Measurements from ENCODE around the gene CNOT1. TPM values are rescaled to one million over a fixed set of nuclear protein-coding genes. Genes with fewer than 3 reads are reported as not detected.

CNOT1 gene
- total and polyA plus RNA-seq, 2 donors: 74.6 to 132 TPM

- H3K9me3 ChIP-seq (ENCODE audit: control insufficient read depth in 2 of 2, insufficient read depth in 1 of 2, low read length in 1 of 2): no peaks in the 10 kb centered on the region
- no peaks in the 10 kb centered on the region for H3K4me1 ChIP-seq (ENCODE audit: control insufficient read depth in 2 of 2, insufficient read depth in 2 of 2, low read length in 2 of 2)
- 77% methylated on average over 4 of the region's 4 CpGs for WGBS
- H3K4me3 ChIP-seq (ENCODE audit: low read length in 2 of 2): no peak overlapping the region
- H3K27me3 ChIP-seq (ENCODE audit: control insufficient read depth in 2 of 2, insufficient read depth in 1 of 2, low read length in 1 of 2): peaks cover 0 to 12% of the 10 kb centered on the region in 2 donors
- no peaks in the 10 kb centered on the region for H3K36me3 ChIP-seq (ENCODE audit: control insufficient read depth in 2 of 2, insufficient read depth in 2 of 2, low read length in 1 of 2)
- DNase-seq (ENCODE audit: low read depth in 6 of 9, low spot score in 9 of 9): no peak
- no peak overlapping the region for H3K27ac ChIP-seq (ENCODE audit: low read depth in 1 of 2, low read length in 1 of 2)
These were observed 154.5 kb downstream of the CNOT1 start for GRCh38 chr16:58475091-58475619.

- DNase-seq (ENCODE audit: low read depth in 6 of 9, low spot score in 9 of 9): no peak
- H3K27me3 ChIP-seq (ENCODE audit: control insufficient read depth in 2 of 2, insufficient read depth in 1 of 2, low read length in 1 of 2): peaks cover 0 to 12% of the 10 kb centered on the region in 2 donors
- H3K27ac ChIP-seq (ENCODE audit: low read depth in 1 of 2, low read length in 1 of 2): no peak overlapping the region
- H3K9me3 ChIP-seq (ENCODE audit: control insufficient read depth in 2 of 2, insufficient read depth in 1 of 2, low read length in 1 of 2): no peaks in the 10 kb centered on the region
- 90% methylated on average over 10 of the region's 10 CpGs for WGBS
- no peak overlapping the region for H3K4me3 ChIP-seq (ENCODE audit: low read length in 2 of 2)
- no peaks in the 10 kb centered on the region for H3K36me3 ChIP-seq (ENCODE audit: control insufficient read depth in 2 of 2, insufficient read depth in 2 of 2, low read length in 1 of 2)
- no peaks in the 10 kb centered on the region for H3K4me1 ChIP-seq (ENCODE audit: control insufficient read depth in 2 of 2, insufficient read depth in 2 of 2, low read length in 2 of 2)
These were observed 155.3 kb downstream of the CNOT1 start for GRCh38 chr16:58474296-58474695.

GRCh38 chr16:58472827-58473226 is 156.8 kb downstream of the CNOT1 start:
- WGBS: 97% methylated on average over 3 of the region's 3 CpGs
- Histone ChIP-seq H3K27me3 (ENCODE audit: control insufficient read depth in 2 of 2, insufficient read depth in 1 of 2, low read length in 1 of 2) (peaks cover 2 to 25% of the 10 kb centered on the region in 2 donors), H3K27ac (ENCODE audit: low read depth in 1 of 2, low read length in 1 of 2) (no peak overlapping the region), H3K36me3 (ENCODE audit: control insufficient read depth in 2 of 2, insufficient read depth in 2 of 2, low read length in 1 of 2) (no peaks in the 10 kb centered on the region), H3K4me1 (ENCODE audit: control insufficient read depth in 2 of 2, insufficient read depth in 2 of 2, low read length in 2 of 2) (no peaks in the 10 kb centered on the region), H3K9me3 (ENCODE audit: control insufficient read depth in 2 of 2, insufficient read depth in 1 of 2, low read length in 1 of 2) (no peaks in the 10 kb centered on the region), H3K4me3 (ENCODE audit: low read length in 2 of 2) (no peak overlapping the region)
- DNase-seq (ENCODE audit: low read depth in 6 of 9, low spot score in 9 of 9): no peak

GRCh38 chr16:58472266-58472665 is 157.4 kb downstream of the CNOT1 start:
- H3K9me3 ChIP-seq (ENCODE audit: control insufficient read depth in 2 of 2, insufficient read depth in 1 of 2, low read length in 1 of 2): no peaks in the 10 kb centered on the region
- DNase-seq (ENCODE audit: low read depth in 6 of 9, low spot score in 9 of 9): no peak
- no peak overlapping the region for H3K4me3 ChIP-seq (ENCODE audit: low read length in 2 of 2)
- 96% methylated on average over 9 of the region's 9 CpGs for WGBS
- H3K27me3 ChIP-seq (ENCODE audit: control insufficient read depth in 2 of 2, insufficient read depth in 1 of 2, low read length in 1 of 2): peaks cover 2 to 31% of the 10 kb centered on the region in 2 donors
- H3K27ac ChIP-seq (ENCODE audit: low read depth in 1 of 2, low read length in 1 of 2): no peak overlapping the region
- no peaks in the 10 kb centered on the region for H3K4me1 ChIP-seq (ENCODE audit: control insufficient read depth in 2 of 2, insufficient read depth in 2 of 2, low read length in 2 of 2)
- H3K36me3 ChIP-seq (ENCODE audit: control insufficient read depth in 2 of 2, insufficient read depth in 2 of 2, low read length in 1 of 2): no peaks in the 10 kb centered on the region

GRCh38 chr16:58471209-58471975 is 158.2 kb downstream of the CNOT1 start:
- no peak for DNase-seq (ENCODE audit: low read depth in 6 of 9, low spot score in 9 of 9)
- Histone ChIP-seq H3K4me3 (ENCODE audit: low read length in 2 of 2) (no peak overlapping the region), H3K4me1 (ENCODE audit: control insufficient read depth in 2 of 2, insufficient read depth in 2 of 2, low read length in 2 of 2) (no peaks in the 10 kb centered on the region), H3K9me3 (ENCODE audit: control insufficient read depth in 2 of 2, insufficient read depth in 1 of 2, low read length in 1 of 2) (no peaks in the 10 kb centered on the region), H3K27ac (ENCODE audit: low read depth in 1 of 2, low read length in 1 of 2) (no peak overlapping the region), H3K27me3 (ENCODE audit: control insufficient read depth in 2 of 2, insufficient read depth in 1 of 2, low read length in 1 of 2) (peaks cover 5 to 38% of the 10 kb centered on the region in 2 donors), H3K36me3 (ENCODE audit: control insufficient read depth in 2 of 2, insufficient read depth in 2 of 2, low read length in 1 of 2) (no peaks in the 10 kb centered on the region)
- WGBS: 53% methylated on average over 10 of the region's 10 CpGs

Other genes starting within 250 kb of the CNOT1 start
- gene GINS3, start 237.4 kb downstream of the CNOT1 start, total RNA-seq: 11.1 TPM
- 8.1 TPM for gene GINS3, start 237.4 kb downstream of the CNOT1 start, polyA plus RNA-seq
- 3.0 TPM for gene NDRG4, start 129.7 kb downstream of the CNOT1 start, total RNA-seq
- 15.7 TPM for gene NDRG4, start 129.7 kb downstream of the CNOT1 start, polyA plus RNA-seq
- gene SETD6, start 114.3 kb downstream of the CNOT1 start, total RNA-seq: 8.5 TPM
- 14.5 TPM for gene SETD6, start 114.3 kb downstream of the CNOT1 start, polyA plus RNA-seq
- 3.7 TPM for gene SLC38A7, start 54.9 kb upstream of the CNOT1 start, total RNA-seq
- gene SLC38A7, start 54.9 kb upstream of the CNOT1 start, polyA plus RNA-seq: 8.6 TPM
- gene GOT2, start 104.5 kb upstream of the CNOT1 start, total RNA-seq: 32.5 TPM
- gene GOT2, start 104.5 kb upstream of the CNOT1 start, polyA plus RNA-seq: 38.6 TPM